Psoas muscle (tissue), 8 donors: ENCODE results near the gene HSD17B11. TPM values are rescaled to one million over a fixed set of nuclear protein-coding genes. Genes with fewer than 3 reads are reported as not detected.
A peak's percentile ranks its signal among the peaks of the same experiment; 100 is the strongest.
"Not testable (repeated sequence)": the region's sequence is repeated elsewhere in the genome, so short reads cannot be mapped to it uniquely, and the experiment has no call there.

Source experiments
- ATAC-seq, 4 donors: fragments of 200-7000 bp; cut with Tn5 transposase; one replicate each; pipeline ENCODE4 v1.9.1; 2020; ENCODE audit warnings: moderate library complexity in 3 of 4, mild to moderate bottlenecking in 2 of 4
- DNase-seq, 2 donors: peaks; one replicate each; pipeline ENCODE4 v3.0.0-alpha.2; 2020
- H3K27ac ChIP-seq: fragments of 200-600 bp; one replicate; pipeline ENCODE4 v1.8.0; 2022
- H3K27me3 ChIP-seq, 3 donors: fragments of 200-600 bp in 1 of 3; one replicate each; pipeline versions ENCODE4 v1.6.1 to v1.8.0; 2013 to 2022; ENCODE audit warnings: low read length in 2 of 3, mild to moderate bottlenecking in 2 of 3, moderate library complexity in 1 of 3; ENCODE audit not compliant: insufficient read depth in 3 of 3
- H3K36me3 ChIP-seq, 2 donors: fragments of 200-600 bp in 1 of 2; one replicate each; pipeline versions ENCODE4 v1.6.1 to v1.8.0; 2013 to 2022; ENCODE audit warnings: low read depth in 1 of 2, mild to moderate bottlenecking in 1 of 2, moderate library complexity in 1 of 2; ENCODE audit not compliant: insufficient read depth in 1 of 2
- H3K4me1 ChIP-seq: fragments of 200-600 bp; one replicate; pipeline ENCODE4 v1.8.0; 2022
- H3K4me3 ChIP-seq: fragments of 200-600 bp; one replicate; pipeline ENCODE4 v1.8.0; 2022; ENCODE audit warnings: mild to moderate bottlenecking
- H3K9me3 ChIP-seq: fragments of 200-600 bp; one replicate; pipeline ENCODE4 v1.8.0; 2022
- WGBS, 3 donors: extraction: QIAGEN DNeasy Blood & Tissue Kit; methylation state at CpG; one replicate each; pipeline versions ENCODE4 v1.1.6 to v1.1.7; 2013; 5-methylcytosine and 5-hydroxymethylcytosine counted together
- intact Hi-C, 2 donors: fragments of 100-400 bp; cut with DNase I; formaldehyde crosslinking; loops; one replicate each; pipeline versions ENCODE4 v1.11.0 to v1.14.2; 2022
- polyA plus RNA-seq, 3 donors: library from polyadenylated mRNA; stranded (reverse); fragments of 200-250 nt; gene quantifications; one replicate each; pipeline ENCODE4 v1.2.3, GENCODE V29; 2013
- total RNA-seq, 4 donors: library from RNA; stranded (reverse); fragmentation: NEBNext Ultra II Directional in 2 of 4; extraction: Animal tissue kit (Norgen Biotek cat#: 25700) in 2 of 4; gene quantifications; one replicate each; pipeline versions ENCODE4 v1.2.1 to v1.2.4, GENCODE V29; 2021 to 2023
- TF ChIP-seq, protein P1 (sequence below): fragments of 200-600 bp; IDR thresholded peaks from one replicate; pipeline ENCODE4 v1.8.0; 2022; ENCODE audit warnings: antibody characterized with exemption
- donor health status: healthy with polysubstance abuse.
- donor health status: DM: no; HTN: no; CAD: no; lungs with moderate emphysema.
- donor health status: Bipolar disorder and iron deficiency.
- donor health status: healthy.
- donor health status: DM: yes; HTN: yes; CAD: no.
- donor health status: DM: no; HTN: no; CAD: no.
- donor health status: DM: no; HTN: no; CAD: no.
- donor health status: DM: yes; HTN: yes; CAD: no.

The HSD17B11 gene
- total and polyA plus RNA-seq, 7 donors = 5.1 to 11.3 (median 9.6) TPM

DNA sequence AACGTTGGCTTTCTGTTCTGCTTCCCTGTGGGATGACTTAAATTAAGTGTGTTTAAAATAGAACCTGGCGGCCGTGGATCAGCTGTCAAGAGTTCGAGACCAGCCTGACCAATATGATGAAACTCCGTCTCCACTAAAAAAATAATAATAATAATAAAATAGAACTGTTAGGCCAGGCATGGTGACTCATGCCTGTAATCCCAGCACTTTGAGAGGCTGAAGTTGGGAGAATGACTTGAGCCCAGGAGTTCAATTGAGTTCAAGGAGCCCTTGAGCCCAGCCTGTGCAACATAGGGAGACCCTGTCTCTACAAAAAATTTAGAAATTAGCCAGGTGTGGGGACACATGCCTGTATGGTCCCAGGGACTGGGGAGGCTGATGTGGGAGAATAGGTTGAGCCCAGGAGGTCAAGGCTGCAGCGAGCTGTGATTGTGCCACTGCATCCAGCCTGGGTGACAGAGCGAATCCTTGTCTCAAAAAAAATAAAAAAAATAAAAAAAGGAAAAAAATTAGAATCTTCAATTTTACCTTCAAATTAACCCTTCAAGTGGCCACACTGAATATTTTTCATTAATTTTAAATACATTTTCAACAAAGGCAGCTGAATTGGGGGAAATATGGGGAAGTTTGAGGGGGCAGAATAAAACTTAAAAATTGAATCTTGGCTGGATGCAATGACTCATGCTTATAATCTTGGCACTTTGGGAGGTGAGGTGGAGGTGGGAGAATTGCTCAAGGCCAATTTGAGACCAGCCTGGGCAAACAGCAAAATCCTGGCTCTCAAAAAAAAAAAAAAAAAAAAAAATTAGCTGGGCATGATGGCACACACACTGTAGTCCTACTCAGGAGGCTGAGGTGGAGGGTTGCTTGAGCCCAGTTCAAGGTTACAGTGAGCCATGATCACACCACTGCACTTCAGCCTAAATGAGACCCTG, 36.6 kb downstream of the HSD17B11 start:
- Histone ChIP-seq H3K4me1 (no peaks in the 10 kb centered on the region), H3K27me3 (no peaks in the 10 kb centered on the region), H3K4me3 (no peak overlapping the region), H3K9me3 (no peaks in the 10 kb centered on the region), H3K36me3 (no peaks in the 10 kb centered on the region), H3K27ac (no peak overlapping the region)
- DNase-seq = no peak
- 59 to 74% (median 61%) methylated on average over 7 of the region's 7 CpGs for WGBS, 3 donors
- intact Hi-C loops = loop anchor here in 1 of 2 donors (5.0 kb wide), 2 partner anchors 113 to 493 kb away; no protein-coding TSS in a partner anchor
- TF ChIP-seq, protein P1, sequence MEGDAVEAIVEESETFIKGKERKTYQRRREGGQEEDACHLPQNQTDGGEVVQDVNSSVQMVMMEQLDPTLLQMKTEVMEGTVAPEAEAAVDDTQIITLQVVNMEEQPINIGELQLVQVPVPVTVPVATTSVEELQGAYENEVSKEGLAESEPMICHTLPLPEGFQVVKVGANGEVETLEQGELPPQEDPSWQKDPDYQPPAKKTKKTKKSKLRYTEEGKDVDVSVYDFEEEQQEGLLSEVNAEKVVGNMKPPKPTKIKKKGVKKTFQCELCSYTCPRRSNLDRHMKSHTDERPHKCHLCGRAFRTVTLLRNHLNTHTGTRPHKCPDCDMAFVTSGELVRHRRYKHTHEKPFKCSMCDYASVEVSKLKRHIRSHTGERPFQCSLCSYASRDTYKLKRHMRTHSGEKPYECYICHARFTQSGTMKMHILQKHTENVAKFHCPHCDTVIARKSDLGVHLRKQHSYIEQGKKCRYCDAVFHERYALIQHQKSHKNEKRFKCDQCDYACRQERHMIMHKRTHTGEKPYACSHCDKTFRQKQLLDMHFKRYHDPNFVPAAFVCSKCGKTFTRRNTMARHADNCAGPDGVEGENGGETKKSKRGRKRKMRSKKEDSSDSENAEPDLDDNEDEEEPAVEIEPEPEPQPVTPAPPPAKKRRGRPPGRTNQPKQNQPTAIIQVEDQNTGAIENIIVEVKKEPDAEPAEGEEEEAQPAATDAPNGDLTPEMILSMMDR = no peak
- peak in 2 of 4 donors; percentile 20 to 46 for ATAC-seq

DNA sequence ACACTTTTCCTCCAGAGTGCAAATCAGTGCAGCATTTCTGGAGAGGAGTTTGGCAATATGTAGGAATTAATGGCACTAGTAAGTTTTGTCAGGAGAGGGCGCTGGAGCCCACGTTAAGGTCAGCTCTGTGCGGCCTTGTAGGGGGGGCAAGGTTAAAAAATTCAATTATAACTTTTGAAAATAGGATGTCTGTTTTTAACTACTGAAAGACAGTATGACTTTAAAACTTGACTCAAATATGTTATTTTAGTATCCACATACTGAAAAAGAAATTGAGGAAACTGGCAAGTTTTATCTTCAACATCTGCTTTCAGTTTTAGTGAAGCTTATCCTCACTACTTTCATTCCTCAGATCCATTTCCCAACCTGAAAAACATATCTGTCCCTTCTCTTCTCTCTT, 37.4 kb downstream of the HSD17B11 start:
- 9 to 34% (median 26%) methylated on average over 3 of the region's 3 CpGs for WGBS, 3 donors
- no peaks in the 10 kb centered on the region for H3K4me1 ChIP-seq
- H3K4me3 ChIP-seq = no peak overlapping the region
- ATAC-seq = peak in 3 of 4 donors; percentile 63 to 80 (median 71)
- TF ChIP-seq, protein P1 = peak; percentile 60
- no peaks in the 10 kb centered on the region for H3K27me3 ChIP-seq
- no peaks in the 10 kb centered on the region for H3K9me3 ChIP-seq
- no peaks in the 10 kb centered on the region for H3K36me3 ChIP-seq
- no peak overlapping the region for H3K27ac ChIP-seq
- intact Hi-C loops = no loop called here
- peak; percentile 33 to 58 for DNase-seq

DNA sequence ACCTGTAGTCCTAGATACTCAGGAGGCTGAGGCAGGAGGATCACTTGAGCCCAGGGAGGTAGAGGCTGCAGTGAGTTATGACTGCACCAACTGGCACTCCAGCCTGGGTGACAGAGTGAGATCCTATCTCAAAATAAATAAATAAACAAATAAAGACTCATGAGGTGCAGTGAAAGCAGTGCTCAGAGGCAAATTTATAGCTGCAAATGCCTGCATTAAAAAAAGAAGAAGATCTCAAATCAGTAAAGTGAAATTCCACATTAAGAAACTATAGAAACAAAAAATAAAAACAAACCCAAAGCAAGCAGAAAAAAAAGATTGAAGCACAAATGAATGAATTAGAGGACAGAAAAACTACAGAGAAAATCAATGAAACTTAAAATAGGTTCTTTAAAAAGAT, 45.8 kb downstream of the HSD17B11 start:
- H3K4me1 ChIP-seq = no peaks in the 10 kb centered on the region
- DNase-seq (no peak), ATAC-seq (no peak)
- TF ChIP-seq, protein P1 = no peak
- H3K9me3 ChIP-seq = peaks cover 22% of the 10 kb centered on the region
- intact Hi-C loops = no loop called here
- no peaks in the 10 kb centered on the region for H3K27me3 ChIP-seq
- H3K27ac ChIP-seq = no peak overlapping the region
- peaks cover 0 to 5% of the 10 kb centered on the region in 2 donors for H3K36me3 ChIP-seq
- H3K4me3 ChIP-seq = no peak overlapping the region

DNA sequence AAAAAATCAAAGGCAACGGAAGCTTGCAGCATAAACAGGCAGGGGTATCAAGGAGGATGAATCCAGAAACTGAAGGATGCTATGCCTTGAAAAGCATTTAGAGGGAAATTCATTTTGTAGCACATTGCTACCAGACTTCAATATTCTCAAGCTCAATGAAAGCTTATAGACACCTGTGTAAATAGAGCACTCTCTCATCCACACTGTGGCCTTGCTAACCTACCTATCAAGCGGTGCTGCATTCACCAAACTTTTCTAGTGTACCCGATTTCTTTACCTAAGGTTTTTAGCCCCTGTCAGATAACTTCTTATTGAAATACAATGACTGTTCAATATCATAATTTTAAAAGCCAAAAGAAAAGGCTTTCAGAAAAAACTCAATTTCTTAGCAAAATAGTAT, 48.1 kb downstream of the HSD17B11 start:
- H3K27me3 ChIP-seq = no peaks in the 10 kb centered on the region
- no peak for DNase-seq
- intact Hi-C loops = no loop called here
- H3K4me3 ChIP-seq = no peak overlapping the region
- peaks cover 0 to 8% of the 10 kb centered on the region in 2 donors for H3K36me3 ChIP-seq
- no peaks in the 10 kb centered on the region for H3K4me1 ChIP-seq
- H3K27ac ChIP-seq = peak overlapping the region; percentile 37
- TF ChIP-seq, protein P1 = no peak
- peaks cover 22% of the 10 kb centered on the region for H3K9me3 ChIP-seq
- ATAC-seq = no peak
- 85 to 96% (median 90%) methylated on average over 3 of the region's 3 CpGs for WGBS, 3 donors

DNA sequence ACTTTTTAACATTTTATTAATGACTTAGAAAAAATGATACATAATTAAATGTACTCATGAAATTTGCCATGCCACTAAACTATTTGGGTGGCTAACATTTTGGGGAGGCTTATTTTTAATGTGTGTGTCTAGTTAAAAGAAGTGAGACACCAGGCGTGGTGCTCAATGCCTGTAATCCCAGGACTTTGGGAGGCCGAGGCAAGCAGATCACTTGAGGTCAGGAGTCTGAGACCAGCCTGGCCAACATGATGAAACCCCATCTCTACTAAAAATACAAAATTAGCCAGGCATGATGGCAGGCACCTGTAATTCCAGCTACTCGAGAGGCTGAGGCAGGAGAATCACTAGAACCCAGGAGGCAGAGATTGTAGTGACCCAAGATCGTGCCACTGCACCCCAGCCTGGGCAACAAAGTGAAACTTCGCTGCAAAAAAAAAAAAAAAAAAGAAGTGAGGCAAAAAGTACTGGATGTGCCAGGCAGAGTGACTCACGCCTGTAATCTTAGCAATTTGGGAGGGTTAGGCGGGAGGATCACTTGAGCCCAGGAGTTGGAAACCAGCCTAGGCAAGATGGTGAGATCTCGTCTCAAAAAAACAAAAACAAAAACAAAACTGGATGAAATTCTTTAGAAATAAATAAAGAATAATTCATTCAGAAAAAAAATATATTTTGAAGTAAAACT, 48.9 kb downstream of the HSD17B11 start:
- Histone ChIP-seq H3K4me3 (peak overlapping the region; percentile 43), H3K27ac (peak overlapping the region; percentile 37), H3K9me3 (peaks cover 22% of the 10 kb centered on the region)
- H3K36me3 ChIP-seq, H3K27me3 ChIP-seq, H3K4me1 ChIP-seq, intact Hi-C loops, DNase-seq: not testable (repeated sequence)
- ATAC-seq = peak; percentile 61 to 91 (median 76)
- 30 to 46% (median 36%) methylated on average over 8 of the region's 8 CpGs for WGBS, 3 donors
